C4-2B (cell line): ENCODE results near the gene APAF1.

Source experiments
- CTCF ChIP-seq: fragments of 450-650 bp; conservative IDR thresholded peaks from 2 replicates; pipeline ENCODE4 v1.5.1; 2017; ENCODE audit warnings: mild to moderate bottlenecking
- ZFX ChIP-seq: fragments of 450-650 bp; IDR thresholded peaks from 2 replicates; pipeline ENCODE4 v1.6.1; 2017

GRCh38 chr12:98679611-98680005 is 34.5 kb downstream of the APAF1 start:
- TF ChIP-seq CTCF (no peak), ZFX (no peak)
